Measurements from ENCODE around the gene S100A8.

DNA sequence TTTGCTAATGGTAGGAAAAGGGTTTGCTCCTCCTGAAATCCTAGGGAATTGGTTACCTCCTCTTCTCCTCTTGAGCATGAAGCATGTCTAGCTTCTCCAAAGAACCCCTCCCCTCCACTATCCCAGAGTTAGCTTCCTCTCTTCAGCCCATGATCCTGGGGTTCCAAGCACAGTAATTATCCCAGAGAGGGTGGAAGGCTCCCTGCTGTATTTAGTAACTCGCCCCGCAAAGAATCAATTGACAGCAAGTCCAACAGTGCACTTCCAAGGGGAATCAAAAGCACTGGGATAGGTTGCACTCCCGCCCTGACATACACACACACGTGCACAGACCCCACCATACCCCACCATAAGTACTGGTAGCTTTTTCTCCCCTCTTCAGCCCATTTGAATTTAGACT, 3.1 kb downstream of the S100A8 start:
- TF ChIP-seq GATA2 (IDR thresholded peaks at IDR 0.05; ENCODE audit: low read depth, low read length): no peak
- TF ChIP-seq GATA3 (IDR thresholded peaks at IDR 0.05; ENCODE audit: low read depth, low read length): no peak

Measured in SH-SY5Y (cell line).